HG03196 (cell line): ENCODE results near the gene REC114.
"Not testable (repeated sequence)": the region's sequence is repeated elsewhere in the genome, so short reads cannot be mapped to it uniquely, and the experiment has no call there.

Source experiments
- ATAC-seq: cut with Tn5 transposase; IDR thresholded peaks from one replicate; pipeline ENCODE4 v1.9.1; 2021; ENCODE audit not compliant: unreplicated experiment

REC114 gene, protein sequence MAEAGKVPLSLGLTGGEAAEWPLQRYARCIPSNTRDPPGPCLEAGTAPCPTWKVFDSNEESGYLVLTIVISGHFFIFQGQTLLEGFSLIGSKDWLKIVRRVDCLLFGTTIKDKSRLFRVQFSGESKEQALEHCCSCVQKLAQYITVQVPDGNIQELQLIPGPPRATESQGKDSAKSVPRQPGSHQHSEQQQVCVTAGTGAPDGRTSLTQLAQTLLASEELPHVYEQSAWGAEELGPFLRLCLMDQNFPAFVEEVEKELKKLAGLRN

DNA sequence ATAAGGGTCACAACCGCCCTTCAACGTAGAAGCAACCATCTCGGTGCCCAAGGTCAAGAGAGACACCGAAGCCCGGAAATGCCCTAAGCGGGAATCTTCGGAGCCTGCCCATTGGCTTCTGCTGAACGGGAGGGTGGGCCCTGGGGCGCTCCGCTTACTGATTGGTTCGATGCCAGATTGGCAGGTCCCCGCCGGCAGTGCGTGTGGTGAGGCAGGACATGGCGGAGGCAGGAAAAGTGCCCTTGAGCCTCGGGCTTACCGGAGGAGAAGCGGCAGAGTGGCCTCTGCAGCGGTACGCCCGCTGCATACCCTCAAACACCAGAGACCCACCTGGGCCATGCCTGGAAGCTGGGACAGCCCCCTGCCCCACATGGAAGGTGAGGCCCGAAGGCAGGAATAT lies at the start of gene REC114:
Gene REC114 (plus strand): TSS at position 197 of the 400 bp plus-strand sequence. CDS start 22 bp downstream, at position 219.
- ATAC-seq, result no peak

GRCh38 chr15:73393336-73393735 lies 49.6 kb upstream of the REC114 start:
- ATAC-seq, result no peak

- ATAC-seq, result no peak
Observed at GRCh38 chr15:73394782-73395181, 48.2 kb upstream of the REC114 start.

DNA sequence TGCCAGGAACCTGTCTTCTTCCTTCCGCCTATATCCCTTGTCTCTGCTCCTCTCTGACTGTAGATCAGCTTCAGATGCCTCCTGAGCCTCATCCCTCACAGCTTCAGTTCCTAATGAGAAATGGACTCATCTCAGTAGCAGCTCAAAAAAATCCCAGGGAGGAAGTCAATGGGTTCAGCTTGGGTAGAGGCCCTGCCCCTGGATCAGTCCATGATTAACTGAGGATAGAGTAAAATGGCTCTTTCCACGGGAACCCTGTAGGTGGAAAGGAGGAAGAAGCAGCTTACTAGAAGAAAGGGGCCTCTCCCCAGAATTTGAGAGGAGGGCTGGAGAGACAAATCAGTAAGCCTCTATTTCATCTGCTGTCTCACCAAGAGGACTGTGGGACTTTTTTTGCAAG lies 47.3 kb upstream of the REC114 start:
- ATAC-seq, result no peak

- ATAC-seq, result no peak
Observed at GRCh38 chr15:73397461-73397860, 45.5 kb upstream of the REC114 start.

GRCh38 chr15:73398861-73399260 lies 44.1 kb upstream of the REC114 start:
- no peak for ATAC-seq

- ATAC-seq, result not testable (repeated sequence)
Observed at GRCh38 chr15:73400222-73400621, 42.7 kb upstream of the REC114 start.

GRCh38 chr15:73403171-73403570 lies 39.8 kb upstream of the REC114 start:
- no peak for ATAC-seq

DNA sequence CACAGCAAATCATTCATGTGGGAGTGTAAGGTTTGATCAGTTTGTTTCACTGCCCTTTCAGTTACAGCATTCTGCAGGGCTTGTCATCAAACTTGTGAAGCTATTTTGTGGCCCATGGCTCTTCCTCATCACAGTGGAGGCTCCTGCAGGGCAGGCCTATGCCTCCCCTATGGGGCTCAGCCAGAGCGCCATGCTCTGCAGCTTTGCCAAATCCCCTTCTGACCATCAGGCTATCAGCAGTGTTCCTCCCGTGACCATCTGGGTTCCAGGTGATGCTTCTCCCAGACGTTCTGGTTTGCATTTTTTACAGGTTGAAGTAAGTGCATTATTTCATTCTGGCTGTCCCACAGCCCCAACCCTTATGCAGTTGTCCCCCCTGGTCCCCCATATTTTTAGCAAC lies 28.1 kb upstream of the REC114 start:
- no peak for ATAC-seq

DNA sequence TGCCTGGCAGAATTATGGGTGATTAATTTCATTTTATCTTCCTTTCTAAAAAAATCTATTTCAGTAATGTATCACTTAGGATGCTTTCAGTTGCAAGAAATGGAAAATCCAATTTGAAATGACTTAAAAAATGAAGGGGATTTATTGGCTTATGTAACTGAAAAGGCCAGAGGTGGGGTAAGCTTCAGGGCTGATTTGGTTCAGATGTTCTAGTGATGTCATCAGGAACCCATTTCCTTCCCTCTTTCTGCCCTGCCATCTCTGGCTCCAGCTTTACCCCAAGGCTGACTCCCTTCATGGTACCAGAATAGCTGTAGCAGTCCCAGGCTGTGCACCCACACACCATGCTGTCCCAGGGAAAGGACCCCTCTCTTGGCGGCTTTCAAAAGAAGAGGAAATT lies 18.5 kb upstream of the REC114 start:
- ATAC-seq, result no peak

DNA sequence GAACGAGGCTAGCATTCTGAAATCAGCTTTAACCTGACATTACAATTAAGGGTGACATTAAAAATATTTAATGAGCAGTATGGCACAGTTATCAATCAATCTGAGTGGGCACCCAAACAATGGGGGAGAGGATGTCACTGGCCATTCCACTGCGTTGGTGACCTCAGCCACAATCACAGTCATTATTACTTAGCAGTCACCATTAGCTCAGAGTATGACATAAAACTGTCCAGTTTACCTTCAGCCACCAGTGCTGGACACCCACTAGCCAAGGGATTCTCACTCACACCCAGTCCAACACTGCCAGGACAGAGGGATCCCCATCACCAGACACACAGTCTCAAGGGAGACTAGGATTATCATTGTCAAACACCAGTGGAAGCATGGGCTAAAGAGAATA lies 17.5 kb upstream of the REC114 start:
- ATAC-seq, result no peak

DNA sequence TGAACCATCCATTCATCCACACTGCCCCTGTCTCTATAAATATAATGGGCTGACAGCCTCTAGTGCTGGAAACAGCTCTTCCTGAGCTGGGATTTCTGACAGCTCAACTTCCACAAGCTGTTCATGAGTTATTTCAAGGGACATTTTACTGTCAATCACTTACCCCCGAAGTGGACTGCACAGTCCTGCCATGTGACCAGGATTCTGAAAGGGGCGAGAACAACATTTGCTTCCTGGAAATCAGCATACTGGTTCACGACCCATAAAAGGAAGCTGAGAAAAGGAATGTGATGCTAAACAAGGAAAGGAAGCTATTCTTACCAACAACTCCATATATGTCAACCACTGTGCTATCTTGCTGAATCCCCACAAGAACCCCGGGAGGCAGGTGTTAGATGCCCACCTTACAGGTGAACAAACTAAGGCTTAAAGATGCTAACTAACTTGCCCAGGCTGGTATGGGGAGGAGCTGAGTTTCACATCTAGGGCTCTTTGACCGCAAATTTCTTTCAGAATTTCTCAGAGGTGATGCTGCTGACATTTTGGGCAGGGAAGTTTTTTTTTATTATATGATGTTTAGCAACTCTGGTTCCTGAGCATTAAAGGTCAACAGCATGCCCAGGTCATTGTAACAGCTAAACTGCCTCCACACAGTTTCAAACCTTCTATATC lies 16.5 kb upstream of the REC114 start:
- ATAC-seq, result no peak

- ATAC-seq, result not testable (repeated sequence)
Observed at GRCh38 chr15:73431329-73431728, 11.6 kb upstream of the REC114 start.

- no peak for ATAC-seq
Observed at GRCh38 chr15:73433873-73434272, 9.1 kb upstream of the REC114 start.

- no peak for ATAC-seq
Observed at GRCh38 chr15:73436613-73437012, 6.4 kb upstream of the REC114 start.

- no peak for ATAC-seq
Observed at GRCh38 chr15:73437543-73438109, 5.3 kb upstream of the REC114 start.

- ATAC-seq, result no peak
Observed at GRCh38 chr15:73438651-73439050, 4.3 kb upstream of the REC114 start.

DNA sequence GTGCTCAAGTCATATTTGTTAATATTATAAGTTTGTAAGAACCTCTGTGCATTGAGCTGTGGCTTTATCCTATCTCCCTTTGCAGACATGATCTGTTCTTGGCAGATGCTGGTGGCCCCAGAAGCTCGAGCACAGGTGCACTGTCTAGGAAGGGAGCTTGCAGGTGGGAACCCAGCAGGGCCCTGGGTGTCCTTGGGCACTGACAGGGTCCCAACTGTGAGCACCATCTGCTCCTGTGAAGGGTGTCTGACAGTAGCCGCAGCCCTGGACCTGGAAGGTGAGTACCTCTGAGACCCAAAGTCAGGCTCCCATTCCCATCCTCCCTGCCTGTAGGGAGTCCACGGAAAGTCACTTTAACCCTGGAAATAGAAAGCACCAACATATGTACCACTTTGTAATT lies 2.4 kb upstream of the REC114 start:
- ATAC-seq, result no peak

- no peak for ATAC-seq
Observed at GRCh38 chr15:73442421-73442820, 543 bp upstream of the REC114 start.

GRCh38 chr15:73447471-73447870 lies 4.5 kb downstream of the REC114 start:
- ATAC-seq, result not testable (repeated sequence)

DNA sequence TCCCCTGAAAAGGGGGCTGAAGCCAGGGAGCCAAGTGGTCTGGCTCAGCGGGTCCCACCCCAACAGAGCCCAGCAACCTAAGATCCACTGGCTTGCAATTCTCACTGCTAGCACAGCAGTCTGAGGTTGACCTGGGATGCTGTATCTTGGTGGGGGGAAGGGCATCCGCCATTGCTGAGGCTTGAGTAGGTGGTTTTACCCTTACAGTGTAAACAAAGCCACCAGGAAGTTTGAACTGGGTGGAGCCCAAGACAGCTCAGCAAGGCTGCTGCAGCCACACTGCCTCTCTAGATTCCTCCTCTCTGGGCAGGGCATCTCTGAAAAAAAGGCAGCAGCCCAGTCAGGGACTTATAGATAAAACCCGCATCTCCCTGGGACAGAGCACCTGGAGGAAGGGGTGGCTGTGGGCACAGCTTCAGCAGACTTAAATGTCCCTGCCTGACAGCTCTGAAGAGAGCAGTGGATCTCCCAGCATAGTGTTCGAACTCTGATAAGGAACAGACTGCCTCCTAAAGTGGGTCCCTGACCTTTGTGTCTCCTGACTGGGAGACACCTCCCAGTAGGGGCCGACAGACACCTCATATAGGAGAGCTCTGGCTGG lies 5.3 kb downstream of the REC114 start:
- not testable (repeated sequence) for ATAC-seq

DNA sequence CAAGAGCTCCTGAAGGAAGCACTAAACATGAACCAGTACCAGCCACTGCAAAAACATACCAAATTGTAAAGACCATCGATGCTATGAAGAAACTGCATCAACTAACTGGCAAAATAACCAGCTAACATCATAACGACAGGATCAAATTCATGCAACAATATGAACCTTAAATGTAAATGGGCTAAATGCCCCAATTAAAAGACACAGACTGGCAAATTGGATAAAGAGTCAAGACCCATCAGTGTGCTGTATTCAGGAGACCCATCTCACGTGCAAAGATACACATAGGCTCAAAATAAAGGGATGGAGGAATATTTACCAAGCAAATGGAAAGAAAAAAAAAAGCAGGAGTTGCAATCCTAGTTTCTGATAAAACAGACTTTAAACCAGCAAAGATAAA lies 7.0 kb downstream of the REC114 start:
- not testable (repeated sequence) for ATAC-seq
